ENCODE measurements around the gene C1orf226. TPM values are rescaled to one million over a fixed set of nuclear protein-coding genes. Genes with fewer than 3 reads are reported as not detected.

C1orf226 gene
- total RNA-seq: 6.3 TPM
- long read RNA-seq, full-length matches to known transcripts: 1 of 3 reads
- long read RNA-seq, partial matches to known transcripts: 0 of 3 reads
- long read RNA-seq, other reads (novel, unspliced or antisense): 2 of 3 reads

DNA sequence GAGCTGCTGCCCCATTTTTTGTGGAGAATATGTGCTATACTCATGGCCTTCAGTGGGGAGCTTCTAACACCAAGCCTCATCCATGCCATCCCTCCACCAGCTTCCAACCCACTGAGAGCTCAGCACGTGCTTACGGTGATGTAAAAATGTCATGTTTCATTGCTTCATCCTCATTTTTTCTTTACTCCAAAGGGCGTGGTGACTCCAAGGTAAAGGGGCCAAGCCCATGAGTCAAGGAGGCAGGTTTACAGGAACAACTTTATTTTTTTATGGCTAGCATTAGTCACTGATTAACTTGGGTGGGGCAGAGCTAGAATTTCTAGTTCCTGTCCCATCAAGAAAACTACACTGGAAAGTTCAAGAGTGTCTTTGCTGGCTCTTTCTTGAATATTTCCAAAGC, at the start of gene C1orf226:
Gene C1orf226, plus strand, starts transcription at position 346 of the 400 bp plus-strand sequence. CDS start 174 bp downstream, outside the sequence.
- H3K27me3 ChIP-seq (ENCODE audit: low read depth): no peaks in the 10 kb centered on the region
- TF ChIP-seq, protein P1, sequence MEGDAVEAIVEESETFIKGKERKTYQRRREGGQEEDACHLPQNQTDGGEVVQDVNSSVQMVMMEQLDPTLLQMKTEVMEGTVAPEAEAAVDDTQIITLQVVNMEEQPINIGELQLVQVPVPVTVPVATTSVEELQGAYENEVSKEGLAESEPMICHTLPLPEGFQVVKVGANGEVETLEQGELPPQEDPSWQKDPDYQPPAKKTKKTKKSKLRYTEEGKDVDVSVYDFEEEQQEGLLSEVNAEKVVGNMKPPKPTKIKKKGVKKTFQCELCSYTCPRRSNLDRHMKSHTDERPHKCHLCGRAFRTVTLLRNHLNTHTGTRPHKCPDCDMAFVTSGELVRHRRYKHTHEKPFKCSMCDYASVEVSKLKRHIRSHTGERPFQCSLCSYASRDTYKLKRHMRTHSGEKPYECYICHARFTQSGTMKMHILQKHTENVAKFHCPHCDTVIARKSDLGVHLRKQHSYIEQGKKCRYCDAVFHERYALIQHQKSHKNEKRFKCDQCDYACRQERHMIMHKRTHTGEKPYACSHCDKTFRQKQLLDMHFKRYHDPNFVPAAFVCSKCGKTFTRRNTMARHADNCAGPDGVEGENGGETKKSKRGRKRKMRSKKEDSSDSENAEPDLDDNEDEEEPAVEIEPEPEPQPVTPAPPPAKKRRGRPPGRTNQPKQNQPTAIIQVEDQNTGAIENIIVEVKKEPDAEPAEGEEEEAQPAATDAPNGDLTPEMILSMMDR (IDR thresholded peaks at IDR 0.05): no peak
- DNase-seq: no peak
- intact Hi-C loops (cut with DNase I): no loop called here
- no peaks in the 10 kb centered on the region for H3K9me3 ChIP-seq
- peak within 1 kb of the TSS; percentile 67 for H3K27ac ChIP-seq
- H3K4me3 ChIP-seq: no peak within 1 kb of the TSS
- H3K4me1 ChIP-seq: no peaks in the 10 kb centered on the region
- H3K36me3 ChIP-seq: no peaks in the 10 kb centered on the region
- ATAC-seq: peak; percentile 62 to 87

DNA sequence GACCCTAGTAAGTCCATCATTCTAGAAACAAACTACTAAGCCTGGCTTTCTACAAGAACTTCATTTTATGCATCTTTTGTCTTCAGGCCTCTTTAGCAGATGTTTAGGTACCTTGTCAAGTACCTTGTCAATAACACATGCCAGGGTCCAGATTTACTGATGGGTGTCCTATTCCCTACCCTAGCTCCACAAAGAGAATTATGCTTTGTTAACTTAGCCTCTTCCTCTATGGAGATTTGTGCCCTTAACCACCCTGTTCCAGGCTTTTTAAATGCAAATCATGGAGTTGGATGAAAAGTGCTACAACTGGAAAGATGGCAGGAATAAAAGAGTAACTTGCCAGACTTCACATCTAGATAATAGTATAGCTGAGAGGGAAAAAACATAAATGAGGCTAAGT, 47.5 kb upstream of the C1orf226 start:
- TF ChIP-seq, protein P1 (IDR thresholded peaks at IDR 0.05): no peak
- intact Hi-C loops (cut with DNase I): no loop called here
- Histone ChIP-seq H3K4me1 (peaks cover 7% of the 10 kb centered on the region), H3K4me3 (no peak overlapping the region), H3K27me3 (ENCODE audit: low read depth) (no peaks in the 10 kb centered on the region), H3K9me3 (no peaks in the 10 kb centered on the region), H3K36me3 (no peaks in the 10 kb centered on the region), H3K27ac (no peak overlapping the region)
- DNase-seq (no peak), ATAC-seq (no peak)

DNA sequence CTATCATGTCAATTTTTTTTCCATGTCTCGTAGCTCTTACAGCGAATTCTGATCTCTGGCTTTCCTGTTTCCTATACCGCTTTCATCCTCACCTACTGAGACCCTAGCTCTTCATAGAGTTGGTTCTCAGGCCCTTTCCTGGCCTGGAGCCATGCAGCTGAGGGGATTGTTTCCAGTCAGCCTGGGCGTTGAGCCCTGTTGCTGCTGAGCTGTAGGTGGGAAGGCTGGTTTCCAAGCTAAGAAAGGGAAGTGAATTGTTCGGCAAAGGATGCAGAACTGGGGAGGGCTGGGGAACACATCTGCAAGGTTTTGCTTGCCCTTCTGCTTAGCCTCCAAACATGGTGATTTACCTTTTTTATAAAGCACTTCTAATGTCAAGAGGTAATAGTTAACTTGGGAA, 46.4 kb upstream of the C1orf226 start:
- DNase-seq (no peak), ATAC-seq (no peak)
- TF ChIP-seq, protein P1 (IDR thresholded peaks at IDR 0.05): no peak
- peaks cover 7% of the 10 kb centered on the region for H3K4me1 ChIP-seq
- no peaks in the 10 kb centered on the region for H3K9me3 ChIP-seq
- H3K27ac ChIP-seq: no peak overlapping the region
- no peaks in the 10 kb centered on the region for H3K36me3 ChIP-seq
- H3K4me3 ChIP-seq: no peak overlapping the region
- no peaks in the 10 kb centered on the region for H3K27me3 ChIP-seq (ENCODE audit: low read depth)
- intact Hi-C loops (cut with DNase I): no loop called here

DNA sequence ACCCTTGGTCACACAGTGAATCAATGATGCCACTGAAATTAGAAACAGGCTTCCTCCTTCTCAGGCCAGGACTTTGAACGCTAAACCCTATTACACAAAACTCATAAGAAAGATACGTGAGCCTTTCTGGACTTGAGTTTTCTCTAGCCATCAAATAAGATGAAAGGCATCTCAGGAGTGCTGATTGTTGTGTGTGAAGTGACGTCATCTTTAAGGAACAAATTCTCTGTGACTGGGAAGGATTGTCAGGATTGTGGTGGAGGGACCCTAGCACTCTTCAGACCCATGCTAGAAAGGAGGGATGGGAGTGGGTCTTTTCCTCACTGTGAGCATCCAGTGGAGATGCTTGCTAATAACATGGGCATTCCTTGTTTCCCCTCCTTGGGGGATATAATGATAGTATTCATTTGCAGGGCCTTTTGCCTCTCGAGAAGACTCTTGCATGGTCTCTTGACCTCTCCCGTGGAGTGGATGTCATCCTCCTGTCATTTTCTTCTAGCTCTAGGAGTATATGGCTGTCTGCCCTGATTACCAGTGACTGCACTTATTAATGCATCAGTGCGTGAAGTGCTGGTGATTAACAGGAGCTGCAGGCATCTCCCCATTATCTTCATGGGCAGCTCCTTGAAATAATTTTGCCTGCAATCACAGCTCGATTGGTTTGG, 44.8 kb upstream of the C1orf226 start:
- H3K36me3 ChIP-seq: no peaks in the 10 kb centered on the region
- H3K4me1 ChIP-seq: peaks cover 7% of the 10 kb centered on the region
- DNase-seq (no peak), ATAC-seq (no peak)
- intact Hi-C loops (cut with DNase I): no loop called here
- H3K4me3 ChIP-seq: no peak overlapping the region
- H3K27me3 ChIP-seq (ENCODE audit: low read depth): no peaks in the 10 kb centered on the region
- H3K27ac ChIP-seq: no peak overlapping the region
- no peaks in the 10 kb centered on the region for H3K9me3 ChIP-seq
- TF ChIP-seq, protein P1 (IDR thresholded peaks at IDR 0.05): no peak

- intact Hi-C loops (cut with DNase I): no loop called here
- no peak for DNase-seq
- H3K27ac ChIP-seq: no peak overlapping the region
- no peak overlapping the region for H3K4me3 ChIP-seq
- TF ChIP-seq, protein P1 (IDR thresholded peaks at IDR 0.05): no peak
- H3K36me3 ChIP-seq: no peaks in the 10 kb centered on the region
- no peaks in the 10 kb centered on the region for H3K27me3 ChIP-seq (ENCODE audit: low read depth)
- no peak for ATAC-seq
- H3K9me3 ChIP-seq: no peaks in the 10 kb centered on the region
- no peaks in the 10 kb centered on the region for H3K4me1 ChIP-seq
These were observed 39.0 kb upstream of the C1orf226 start for GRCh38 chr1:162342452-162342983.

All from lower lobe of right lung (tissue), 2 donors.